HG02885 (cell line): ENCODE measurements around the gene CDK2.
"Not testable (repeated sequence)": the region's sequence is repeated elsewhere in the genome, so short reads cannot be mapped to it uniquely, and the experiment has no call there.

Experiments
- ATAC-seq: cut with Tn5 transposase; IDR thresholded peaks from one replicate; pipeline ENCODE4 v1.9.1; 2021; ENCODE audit warnings: mild to moderate bottlenecking; ENCODE audit not compliant: unreplicated experiment, poor library complexity

CDK2 gene

DNA sequence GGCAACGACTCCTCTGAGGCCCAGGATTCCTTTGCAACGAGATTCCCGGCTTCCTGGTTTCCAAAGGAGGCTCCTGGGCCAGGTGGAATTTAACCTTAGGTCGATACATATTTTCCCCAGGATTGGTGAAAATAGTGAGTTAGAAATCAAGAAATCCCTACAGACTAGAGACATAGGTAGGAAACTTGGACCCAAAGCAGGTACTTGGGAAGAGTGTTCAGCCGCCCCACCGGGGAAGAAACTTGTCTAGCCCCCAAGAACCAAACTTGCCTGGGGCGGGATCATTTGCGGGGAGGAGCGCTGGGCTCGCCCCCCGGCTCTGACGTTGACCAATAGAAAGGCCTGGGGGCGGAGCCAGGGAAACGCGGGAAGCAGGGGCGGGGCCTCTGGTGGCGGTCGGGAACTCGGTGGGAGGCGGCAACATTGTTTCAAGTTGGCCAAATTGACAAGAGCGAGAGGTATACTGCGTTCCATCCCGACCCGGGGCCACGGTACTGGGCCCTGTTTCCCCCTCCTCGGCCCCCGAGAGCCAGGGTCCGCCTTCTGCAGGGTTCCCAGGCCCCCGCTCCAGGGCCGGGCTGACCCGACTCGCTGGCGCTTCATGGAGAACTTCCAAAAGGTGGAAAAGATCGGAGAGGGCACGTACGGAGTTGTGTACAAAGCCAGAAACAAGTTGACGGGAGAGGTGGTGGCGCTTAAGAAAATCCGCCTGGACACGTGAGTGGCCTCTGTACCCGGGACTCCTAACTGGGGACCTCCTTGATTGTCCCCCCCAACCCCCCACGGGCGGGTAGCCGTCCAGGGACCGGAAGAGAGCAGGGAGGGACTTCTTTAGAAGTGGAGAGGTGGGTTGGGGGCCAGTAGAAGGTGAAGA is at the start of gene CDK2:
CDK2 (plus strand) TSS at position 423 of the 874 bp plus-strand sequence; CDS start at position 602, 179 bp downstream.
- ATAC-seq: peak; percentile 98

DNA sequence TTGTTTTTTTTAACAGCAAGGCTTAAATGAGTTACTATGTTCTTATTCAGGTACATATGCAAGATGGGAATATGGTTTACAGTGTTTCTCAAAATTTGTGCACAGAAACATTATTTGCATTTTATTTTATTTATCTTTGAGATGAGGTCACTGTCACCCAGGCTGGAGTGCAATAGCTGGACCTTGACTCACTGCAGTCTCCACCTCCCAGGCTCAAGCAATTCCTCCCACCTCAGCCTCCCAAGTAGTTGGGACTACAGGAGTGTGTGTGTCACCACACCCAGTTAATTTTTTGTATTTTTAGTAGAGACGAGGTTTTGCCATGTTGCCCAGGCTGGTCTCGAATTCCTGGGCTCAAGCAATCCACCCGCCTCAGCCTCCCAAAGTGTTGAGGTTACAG is 47.6 kb upstream of the CDK2 start:
- not testable (repeated sequence) for ATAC-seq

DNA sequence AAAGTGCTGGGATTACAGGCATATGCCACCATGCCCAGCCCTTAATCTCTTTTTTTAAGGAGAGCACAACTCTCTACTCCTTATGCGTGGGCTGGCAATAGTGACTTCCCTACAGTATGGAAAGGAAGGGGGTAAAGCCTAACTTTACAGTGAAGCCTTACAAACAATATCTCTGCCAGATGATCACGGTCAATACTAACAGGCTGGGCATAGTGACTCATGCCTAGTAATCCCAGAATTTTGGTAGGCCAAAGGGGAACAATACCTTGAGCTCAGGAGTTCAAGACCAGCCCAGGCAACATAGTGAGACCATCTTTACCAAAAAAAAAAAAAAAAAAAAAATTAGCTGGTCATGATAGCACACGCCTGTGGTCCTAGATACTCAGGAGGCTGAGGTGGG is 44.5 kb upstream of the CDK2 start:
- ATAC-seq: no peak

DNA sequence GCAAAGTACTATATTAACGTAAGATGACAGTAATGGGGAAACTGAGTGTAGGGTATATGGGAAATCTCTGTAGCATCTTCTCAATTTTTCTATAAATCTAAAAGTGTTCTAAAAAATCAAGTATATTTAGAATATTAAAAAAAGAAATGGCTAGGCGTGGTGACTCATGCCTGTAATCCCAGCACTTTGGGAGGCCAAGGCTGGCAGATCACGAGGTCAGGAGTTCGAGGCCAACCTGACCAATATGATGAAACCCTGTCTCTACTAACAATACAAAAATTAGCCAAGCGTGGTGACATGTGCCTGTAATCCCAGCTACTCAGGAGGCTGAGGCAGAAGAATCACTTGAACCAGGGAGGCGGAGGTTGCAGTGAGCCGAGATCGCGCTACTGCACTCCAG is 43.0 kb upstream of the CDK2 start:
- ATAC-seq: not testable (repeated sequence)

DNA sequence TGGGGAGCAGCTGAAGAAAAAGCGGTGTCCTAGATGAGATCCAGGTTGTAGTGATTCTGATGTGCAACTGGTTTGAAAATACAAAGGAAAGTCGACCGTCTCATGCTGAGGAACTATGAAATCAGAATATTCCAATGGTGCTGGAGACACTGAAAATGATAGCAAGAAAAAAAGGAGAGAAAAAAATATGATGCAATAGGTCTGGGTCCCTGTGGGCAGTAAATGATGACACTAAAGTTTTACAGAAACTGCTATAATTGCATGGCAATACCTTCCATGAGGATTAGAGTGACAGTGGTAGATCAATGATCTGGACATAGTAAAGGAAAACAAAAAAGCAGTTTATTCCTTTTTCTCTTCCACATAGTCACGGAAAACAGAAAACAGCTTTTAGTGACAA is 41.3 kb upstream of the CDK2 start:
- ATAC-seq: no peak

DNA sequence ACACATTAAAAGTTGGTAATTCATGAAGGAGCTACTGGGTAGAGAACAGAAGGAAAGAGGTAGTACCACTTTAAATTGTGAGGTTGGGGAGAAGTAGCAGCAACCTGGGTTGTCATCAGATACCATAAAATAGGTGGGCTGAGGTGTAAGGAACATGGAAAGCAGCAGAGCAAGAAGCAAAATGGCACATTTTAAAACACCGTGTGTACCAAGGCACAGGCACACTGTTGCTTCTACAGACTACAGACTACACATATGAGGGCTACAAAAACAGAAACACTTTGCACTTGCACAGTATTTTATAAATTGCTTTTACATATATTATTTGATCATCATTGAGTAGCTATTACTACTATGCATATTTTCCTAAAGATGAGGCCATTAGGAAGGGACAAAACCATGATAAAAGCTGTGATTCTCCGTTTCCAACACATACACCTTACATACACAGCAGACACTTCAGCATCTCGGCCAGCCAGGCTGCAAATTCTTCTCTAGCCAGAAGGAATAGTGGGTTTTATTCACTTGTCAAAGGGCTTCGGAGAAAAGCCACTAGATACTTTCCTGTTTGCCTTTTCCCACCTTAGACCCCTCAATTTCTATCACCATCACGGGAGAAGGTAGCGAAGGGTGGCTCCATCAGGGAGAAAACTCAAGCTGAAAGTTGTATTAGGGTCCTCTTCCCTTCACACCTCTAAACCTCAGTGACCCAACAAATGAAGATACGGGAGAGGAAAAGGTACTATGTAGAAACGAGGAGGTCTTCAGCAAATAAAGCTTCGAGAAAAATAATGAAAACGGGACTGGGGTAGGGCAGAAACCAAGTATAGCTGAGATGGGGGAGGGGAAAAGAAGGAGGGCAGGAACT is 40.5 kb upstream of the CDK2 start:
- peak; percentile 7 for ATAC-seq

DNA sequence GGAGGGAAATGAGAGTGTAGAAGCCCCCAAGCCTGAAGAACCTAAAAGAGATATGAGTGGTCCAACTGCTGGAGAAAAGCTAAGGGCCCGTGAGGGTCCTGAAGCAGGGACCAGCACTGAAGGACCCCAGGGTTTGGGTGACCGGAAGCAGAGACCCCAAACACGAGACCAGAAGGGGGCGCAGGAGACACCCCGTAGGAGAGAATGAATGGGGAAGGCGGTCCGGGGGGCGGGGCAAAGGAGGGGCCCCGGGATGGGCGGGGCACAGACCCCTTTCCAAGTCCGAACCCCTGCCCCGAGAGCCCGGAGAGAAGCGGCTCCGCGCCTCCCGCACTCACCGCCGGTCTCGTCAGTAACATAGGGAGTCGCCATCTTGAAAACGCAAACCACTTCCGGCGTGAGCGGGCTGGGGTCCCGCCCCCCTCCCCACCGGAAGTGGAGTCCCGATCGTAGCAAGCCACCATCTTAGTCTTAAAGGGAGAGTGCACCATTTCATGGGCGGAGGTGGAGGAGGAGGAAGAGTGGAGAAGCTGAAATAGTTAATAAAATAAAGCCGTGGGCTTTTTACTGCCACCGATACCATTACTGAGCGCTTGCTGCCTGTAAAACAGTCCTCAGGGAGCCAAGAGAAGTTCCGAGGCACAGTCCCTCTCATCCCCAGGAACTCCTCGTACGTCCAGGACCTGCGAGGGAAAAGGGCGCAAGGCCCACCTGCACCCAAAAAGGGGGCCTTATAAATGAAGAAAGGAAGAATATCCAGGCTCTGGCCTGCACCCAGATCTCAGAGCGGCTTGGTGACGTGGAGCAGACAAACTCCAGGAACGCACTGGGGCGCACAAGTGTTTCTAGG is 39.7 kb upstream of the CDK2 start:
- ATAC-seq: peak; percentile 46

DNA sequence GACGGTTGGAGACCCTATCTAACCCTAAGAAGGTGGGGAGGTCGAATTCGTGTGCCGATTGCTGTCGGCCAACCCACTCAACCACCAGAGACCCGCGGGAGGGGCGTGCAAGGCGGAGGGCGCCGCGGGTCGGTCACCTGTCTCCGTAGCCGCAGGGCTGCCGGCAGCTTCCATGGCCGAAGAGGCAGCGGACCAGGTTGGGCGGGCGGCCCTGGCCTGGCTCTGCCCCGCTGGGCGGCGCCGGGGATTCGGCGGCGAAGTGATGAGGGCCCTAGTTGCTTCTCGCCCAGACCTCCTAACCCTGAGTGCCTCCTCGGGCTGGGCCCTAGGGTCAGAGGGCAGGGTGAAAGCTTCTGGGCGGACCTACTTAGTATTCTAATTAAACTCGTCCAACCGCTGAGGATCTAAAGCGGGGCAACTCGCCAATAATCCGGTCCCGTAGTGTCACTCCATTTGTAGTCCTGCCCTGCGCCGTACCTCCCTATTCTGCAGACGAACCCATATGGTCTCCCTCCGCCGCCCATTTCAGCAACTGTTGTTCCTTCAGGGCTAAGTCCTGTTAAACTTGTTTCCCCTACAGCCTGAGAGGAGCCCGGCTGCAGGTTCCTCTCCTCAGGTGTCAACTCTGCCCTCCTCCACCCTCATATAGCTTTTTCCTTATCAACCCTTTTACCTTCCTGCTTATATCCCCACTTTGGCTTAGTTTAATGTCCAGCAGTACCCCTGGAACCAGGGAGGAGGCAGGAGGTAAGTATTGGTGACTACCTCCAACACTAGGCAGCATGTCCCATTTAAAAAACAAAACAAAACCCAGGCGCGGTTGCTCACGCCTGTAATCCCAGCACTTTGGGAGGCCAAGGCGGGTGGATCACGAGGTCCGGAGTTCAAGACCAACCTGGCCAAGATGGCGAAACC is 38.8 kb upstream of the CDK2 start, which contains the start of gene PYM1:
PYM1 (minus strand) TSS at position 307 of the 915 bp plus-strand sequence; CDS start at position 174, 133 bp downstream.
- ATAC-seq: peak; percentile 48

DNA sequence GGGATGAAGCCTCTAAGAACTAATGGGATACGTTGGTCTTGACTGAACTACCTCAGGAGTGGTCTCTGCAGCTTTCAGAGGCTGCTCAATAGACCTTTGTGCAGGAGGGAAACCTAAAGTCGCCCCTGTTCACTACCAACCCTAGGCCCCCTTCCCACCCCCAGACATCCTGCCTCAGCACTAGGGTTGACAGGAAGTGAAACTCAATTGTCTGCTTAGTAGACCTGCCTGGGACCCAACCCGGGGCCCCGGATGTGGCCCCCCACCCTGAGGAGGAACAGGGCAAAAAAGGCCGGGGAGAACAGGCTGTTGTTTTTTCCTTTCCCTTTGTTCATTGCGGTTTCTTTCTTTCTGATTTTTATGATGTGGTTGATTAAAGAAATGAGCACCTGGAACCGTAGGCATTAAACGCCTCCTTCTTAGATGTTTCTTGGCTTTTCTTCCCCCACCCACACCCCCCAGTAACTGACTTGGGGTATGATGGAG is 37.3 kb upstream of the CDK2 start:
- ATAC-seq: peak; percentile 45

DNA sequence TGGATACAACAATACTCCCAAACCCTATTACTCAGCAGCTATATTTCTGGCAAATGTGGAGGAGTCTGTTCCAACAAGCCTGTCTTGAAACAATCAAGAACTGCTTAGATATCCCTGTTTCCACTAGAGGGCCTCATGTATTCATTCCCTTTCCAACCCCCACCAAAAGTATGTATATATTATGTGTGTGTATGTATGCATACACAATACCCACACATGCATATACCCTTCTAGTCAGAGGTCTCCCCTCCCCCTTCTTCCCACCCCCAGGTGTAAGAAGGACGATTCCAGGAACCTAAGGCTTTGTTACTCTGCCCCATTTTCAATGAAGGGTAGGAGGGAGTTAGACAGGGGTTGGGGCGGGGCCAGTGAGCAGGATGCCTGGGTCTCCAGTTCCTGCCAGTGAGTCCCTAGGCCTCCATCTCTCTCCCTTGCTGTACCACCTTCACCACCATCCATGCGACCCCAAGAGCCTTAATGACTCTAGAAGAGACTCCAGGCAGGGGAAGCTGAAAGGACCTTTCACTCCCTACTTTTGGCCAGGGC is 35.8 kb upstream of the CDK2 start, which contains the start of gene DGKA:
DGKA (plus strand) TSS at position 392 of the 546 bp plus-strand sequence. CDS start 5,342 bp downstream, outside the sequence.
- ATAC-seq: peak; percentile 19

DNA sequence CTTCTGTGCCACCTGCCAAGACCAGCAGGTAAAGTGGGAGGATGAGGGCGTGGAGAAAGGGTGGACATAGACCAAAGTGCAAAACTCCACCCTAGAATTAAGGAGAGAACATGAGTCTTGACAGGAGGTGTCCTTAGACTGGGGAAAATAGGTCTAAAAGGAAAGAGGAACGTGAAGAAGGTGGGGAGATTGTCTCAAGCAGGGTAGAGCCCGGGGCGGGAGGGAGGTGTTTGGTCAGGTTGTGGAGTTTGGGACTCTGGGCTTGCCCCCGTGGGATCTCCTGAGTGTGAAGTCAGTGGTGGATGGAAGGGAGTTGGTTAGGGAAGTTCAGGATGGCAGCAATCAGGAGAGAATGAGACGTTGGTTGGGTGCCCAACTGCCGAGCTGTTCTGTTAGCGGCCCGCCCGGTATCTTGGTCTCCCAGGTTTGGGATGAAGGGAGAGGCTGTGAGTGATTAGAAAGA is 35.3 kb upstream of the CDK2 start:
- no peak for ATAC-seq

DNA sequence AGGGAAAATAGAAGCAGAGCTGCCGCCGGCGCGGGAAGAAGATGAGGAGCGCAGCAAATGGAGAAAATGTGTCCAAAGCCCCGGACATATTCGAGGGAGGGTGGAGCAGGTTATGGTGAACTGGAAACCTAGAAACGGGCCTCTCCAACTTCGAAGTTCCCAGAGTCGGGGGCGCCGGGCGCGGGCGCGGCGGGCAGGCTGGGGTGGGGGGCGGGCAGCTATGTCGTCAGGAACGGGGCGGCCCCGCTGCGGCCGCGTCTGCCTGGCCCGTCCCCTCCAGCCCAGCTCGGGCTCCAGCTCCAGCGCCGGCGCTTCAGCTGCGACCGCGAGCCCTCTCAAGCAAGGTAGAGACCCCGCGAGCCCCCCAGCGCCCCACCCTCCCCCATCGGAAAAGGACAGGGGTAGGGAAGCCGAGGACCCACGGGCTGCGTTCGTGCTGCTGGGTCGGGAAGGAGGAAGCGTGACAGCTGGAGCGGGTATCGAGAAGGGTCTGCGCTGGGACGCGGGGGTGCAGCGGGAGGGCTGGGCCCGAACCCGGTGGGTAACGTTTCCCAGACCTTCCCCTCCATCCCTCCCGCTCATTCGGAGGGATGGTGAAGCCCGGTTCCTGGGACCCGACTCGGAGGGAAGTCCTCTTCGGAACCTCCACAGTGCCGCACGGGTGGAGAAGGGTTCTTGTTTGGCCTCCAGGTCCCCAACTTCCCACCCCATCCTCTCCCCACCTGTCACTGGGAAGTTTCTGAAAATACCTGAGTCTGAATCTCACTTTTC is 34.7 kb upstream of the CDK2 start:
- ATAC-seq: no peak

DNA sequence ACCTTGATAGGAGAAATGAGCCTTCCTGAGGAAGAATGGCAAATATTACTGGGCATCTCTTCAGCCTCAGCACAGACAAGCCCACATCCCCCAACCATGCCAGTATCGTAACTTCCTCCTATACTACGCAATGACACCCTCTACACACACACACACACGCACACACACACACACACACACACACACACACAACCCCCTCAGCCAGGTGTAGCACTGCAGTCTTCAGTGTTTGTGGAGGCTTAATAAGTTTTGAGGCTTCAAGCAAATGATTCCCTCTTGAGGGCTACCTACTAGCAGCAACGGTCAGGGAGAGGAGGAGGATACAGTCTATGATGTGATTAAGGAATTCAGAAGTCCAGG is 34.1 kb upstream of the CDK2 start:
- no peak for ATAC-seq

DNA sequence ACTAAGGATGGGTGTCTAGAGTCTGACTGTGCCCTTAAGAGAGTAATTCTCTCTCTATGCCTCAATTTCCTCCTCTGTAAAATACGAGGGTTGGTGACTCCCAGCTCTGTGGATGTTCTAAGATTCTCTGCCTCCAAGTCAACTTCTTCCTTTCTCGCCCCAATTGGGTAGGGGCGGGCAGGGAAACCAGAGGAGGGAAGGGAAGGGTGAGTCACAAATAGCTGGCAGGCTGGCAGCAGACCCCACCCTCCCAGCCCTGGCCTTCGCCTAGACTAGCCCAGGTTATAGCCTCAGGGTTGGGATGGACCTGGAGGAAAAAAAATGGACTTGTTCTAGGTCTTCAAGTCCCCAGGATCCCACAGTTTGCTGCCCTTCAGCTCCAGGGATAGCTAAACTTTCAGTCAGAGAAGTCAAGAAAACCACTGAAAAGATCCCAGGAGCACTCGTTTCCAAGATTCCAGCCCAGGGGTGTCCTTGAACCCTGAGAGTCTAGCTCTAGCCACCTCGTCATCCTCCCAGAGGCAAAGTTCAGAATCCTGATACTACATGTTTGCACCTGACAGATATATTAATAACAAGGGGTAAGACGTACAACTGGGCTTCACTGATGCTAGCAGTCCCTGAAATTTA is 33.3 kb upstream of the CDK2 start:
- no peak for ATAC-seq

DNA sequence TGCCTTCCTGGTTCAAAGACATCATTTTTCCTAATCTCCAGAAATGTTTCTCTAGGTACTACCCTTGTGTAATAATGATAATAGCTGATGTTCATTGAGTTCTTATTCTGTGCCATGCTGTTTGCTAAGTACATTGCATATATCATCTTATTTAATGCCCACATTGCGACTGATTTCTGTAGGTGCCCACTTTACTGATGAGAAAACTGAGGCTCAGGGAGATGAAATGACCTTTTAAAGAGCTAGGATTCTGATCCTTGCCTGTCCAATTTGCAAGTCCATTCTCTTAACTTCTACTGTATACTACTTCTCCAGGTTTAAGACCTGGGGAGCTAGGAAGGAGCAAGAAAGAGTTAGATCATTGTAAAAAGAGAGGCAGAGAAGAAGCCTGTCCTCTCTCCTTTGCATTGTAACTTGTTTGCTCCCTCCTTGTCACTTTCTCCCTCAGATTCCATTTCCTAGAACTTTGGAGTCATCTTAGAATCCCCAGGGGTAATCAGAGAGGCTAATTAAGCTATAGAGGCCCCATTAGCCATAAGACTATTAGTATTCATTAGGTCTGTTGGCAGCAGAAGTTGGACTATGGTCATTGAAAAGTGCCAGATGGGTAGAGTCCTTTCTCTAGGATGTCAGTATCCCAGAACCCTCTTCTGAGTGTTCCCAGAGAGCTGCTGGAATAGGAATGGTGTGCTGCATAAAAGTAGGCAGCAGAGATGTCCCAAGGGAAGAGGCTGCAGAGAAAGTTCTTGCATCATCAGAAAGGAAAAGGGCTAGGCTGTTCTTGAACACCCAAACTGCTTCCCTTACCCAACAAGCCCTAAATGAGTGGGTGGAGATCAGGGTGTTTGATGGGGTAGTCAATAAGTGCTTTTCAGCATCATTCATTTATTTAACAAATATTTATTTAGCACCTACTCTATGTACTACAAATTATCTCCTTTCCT is 32.6 kb upstream of the CDK2 start:
- no peak for ATAC-seq

DNA sequence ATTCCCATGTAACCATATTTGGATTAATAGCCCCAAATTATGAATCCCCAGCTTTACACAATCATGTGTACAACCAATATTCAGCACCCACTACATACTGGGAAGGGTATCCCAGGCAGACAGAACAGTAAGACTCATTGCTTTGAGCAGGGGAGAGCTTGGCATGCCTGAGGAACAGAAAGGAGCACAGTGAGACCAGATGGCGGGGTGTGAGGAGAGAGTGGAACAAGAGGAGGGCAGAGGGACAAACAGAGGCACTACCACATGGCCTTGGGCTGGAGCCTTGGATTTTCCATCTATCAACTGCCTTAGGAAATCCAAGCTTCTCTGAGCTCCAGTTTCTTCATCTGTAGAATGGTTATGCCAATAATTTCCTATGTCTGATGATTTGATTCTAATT is 31.9 kb upstream of the CDK2 start:
- ATAC-seq: no peak
